KOPT-K1 (cell line): Measurements from ENCODE around the gene TMEM212.

ENCODE experiments used
- H3K27ac ChIP-seq: fragments of 200-600 bp; sonication (generic); 2 replicates; pipeline ENCODE4 v1.5.1; 2016; ENCODE audit warnings: antibody characterized with exemption, mild to moderate bottlenecking, low read depth, low read length; ENCODE audit not compliant: poor library complexity, severe bottlenecking
- H3K36me3 ChIP-seq: fragments of 200-600 bp; sonication (generic); 2 replicates; pipeline ENCODE4 v1.5.1; 2017; ENCODE audit warnings: antibody characterized with exemption, mild to moderate bottlenecking, low read length, moderate library complexity; ENCODE audit not compliant: insufficient read depth
- H3K9me3 ChIP-seq: fragments of 200-600 bp; sonication (generic); 2 replicates; pipeline ENCODE4 v1.5.1; 2017; ENCODE audit warnings: antibody characterized with exemption, low read length, mild to moderate bottlenecking; ENCODE audit not compliant: insufficient read depth, poor library complexity, severe bottlenecking

Gene TMEM212

DNA sequence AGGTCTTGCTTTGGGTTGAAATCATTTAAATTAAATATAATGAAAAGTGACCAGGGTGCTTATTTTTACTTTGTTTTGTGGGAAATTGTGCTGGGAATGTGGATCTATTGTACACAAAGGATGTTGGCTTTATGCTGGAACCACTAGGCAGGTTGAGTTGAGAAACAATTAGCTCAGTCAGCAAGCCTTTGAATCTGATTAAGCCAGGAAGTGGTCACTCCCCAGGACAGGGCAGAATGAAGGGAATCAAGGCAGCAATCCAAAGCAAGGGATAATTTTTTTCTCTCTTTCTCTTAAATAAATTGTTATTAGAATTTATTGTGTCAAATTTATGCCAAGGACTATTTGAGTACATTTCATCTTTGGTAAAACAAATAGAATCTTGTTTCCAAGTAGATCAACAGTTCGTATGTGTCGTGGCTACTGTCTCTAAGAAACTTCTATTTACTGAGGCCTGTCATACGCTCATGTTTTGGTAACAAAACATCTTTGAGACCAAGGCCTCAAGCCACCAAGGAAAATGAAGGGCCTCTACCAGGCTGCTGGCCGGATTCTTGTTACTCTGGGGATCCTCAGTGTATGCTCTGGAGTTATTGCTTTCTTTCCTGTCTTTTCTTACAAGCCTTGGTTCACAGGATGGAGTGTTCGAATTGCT, at the start of gene TMEM212:
TMEM212 (plus strand) TSS at position 486 of the 655 bp plus-strand sequence; CDS start at position 521, 35 bp downstream.
- no peaks in the 10 kb centered on the region for H3K36me3 ChIP-seq
- no peaks in the 10 kb centered on the region for H3K9me3 ChIP-seq
- H3K27ac ChIP-seq: no peak within 1 kb of the TSS

DNA sequence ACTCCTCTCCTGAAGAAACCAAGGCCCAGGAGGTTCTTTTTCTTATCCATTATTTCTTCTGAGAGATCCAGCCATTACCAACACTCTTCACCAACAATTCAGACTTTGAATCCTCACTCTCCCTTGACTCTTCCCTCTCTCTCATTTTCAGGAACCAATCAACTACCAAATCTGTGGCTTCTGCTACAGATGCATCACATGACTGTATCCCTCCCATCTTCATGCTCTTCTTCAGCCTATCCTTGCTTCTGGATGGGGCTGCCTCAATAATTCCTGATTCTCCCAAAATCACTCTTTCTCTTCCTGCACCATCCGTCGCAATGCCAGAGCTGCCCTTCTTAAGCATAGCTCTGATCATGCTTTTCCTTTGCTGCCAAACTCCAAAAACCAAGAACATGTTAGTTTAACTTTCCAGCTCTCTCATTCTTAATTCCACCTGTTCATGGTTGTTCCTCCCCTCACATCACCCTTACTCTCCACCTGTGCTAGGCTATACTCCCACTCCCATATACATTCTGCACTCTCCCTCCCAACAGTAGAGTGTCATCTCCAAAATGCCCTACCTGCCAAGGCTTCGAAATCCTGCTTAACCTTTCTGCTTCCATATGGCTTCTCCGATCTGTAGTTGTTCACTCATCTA, 46.4 kb upstream of the TMEM212 start:
- no peaks in the 10 kb centered on the region for H3K9me3 ChIP-seq
- no peaks in the 10 kb centered on the region for H3K36me3 ChIP-seq
- no peak overlapping the region for H3K27ac ChIP-seq

GRCh38 chr3:171797265-171797679, 45.9 kb upstream of the TMEM212 start:
- Histone ChIP-seq H3K9me3 (no peaks in the 10 kb centered on the region), H3K36me3 (no peaks in the 10 kb centered on the region), H3K27ac (no peak overlapping the region)

- Histone ChIP-seq H3K36me3 (no peaks in the 10 kb centered on the region), H3K27ac (no peak overlapping the region), H3K9me3 (no peaks in the 10 kb centered on the region)
Observed at GRCh38 chr3:171797873-171798272, 45.3 kb upstream of the TMEM212 start.

GRCh38 chr3:171799501-171799900, 43.6 kb upstream of the TMEM212 start:
- Histone ChIP-seq H3K36me3 (no peaks in the 10 kb centered on the region), H3K9me3 (no peaks in the 10 kb centered on the region), H3K27ac (no peak overlapping the region)

- Histone ChIP-seq H3K9me3 (no peaks in the 10 kb centered on the region), H3K36me3 (no peaks in the 10 kb centered on the region), H3K27ac (no peak overlapping the region)
Observed at GRCh38 chr3:171801738-171802589, 41.2 kb upstream of the TMEM212 start.

- H3K27ac ChIP-seq: no peak overlapping the region
- H3K36me3 ChIP-seq: no peaks in the 10 kb centered on the region
- no peaks in the 10 kb centered on the region for H3K9me3 ChIP-seq
Observed at GRCh38 chr3:171802590-171802956, 40.6 kb upstream of the TMEM212 start.

GRCh38 chr3:171803044-171803443, 40.1 kb upstream of the TMEM212 start:
- no peak overlapping the region for H3K27ac ChIP-seq

DNA sequence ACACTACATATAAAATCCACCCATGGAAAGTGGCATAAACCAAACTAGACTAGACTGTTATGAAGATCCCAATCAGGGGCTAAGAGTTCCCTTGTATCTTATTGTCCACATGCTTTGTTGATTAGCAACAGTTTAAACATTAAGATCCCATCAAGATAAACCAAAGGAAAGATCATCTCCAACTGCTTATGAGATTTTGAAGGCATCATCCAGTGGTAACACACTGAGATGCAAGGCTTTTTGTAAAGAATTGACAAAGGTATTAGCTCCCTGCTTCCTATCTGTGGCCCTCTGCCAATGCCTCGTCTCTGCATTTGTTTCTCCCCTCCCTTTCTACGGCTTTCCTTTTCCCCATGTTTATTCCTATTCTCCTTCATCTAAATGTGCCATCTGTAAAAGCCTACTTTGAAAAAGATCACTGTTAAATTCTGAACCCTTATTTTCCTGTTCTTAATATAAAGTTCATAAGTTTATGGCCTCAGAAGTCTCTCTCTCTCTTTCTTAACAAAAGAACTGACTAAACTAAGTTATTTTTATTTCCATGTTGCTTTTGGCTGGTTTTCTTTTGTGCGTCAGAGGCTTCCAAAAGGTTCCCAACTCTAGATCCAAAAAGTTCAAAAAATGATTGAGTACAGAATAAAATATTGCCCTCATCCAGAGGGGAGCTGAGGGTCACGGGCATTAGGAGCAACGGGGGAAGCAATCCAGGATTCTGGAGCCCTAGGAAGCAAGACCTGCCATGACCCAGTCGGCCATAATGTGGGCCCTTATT, 38.3 kb upstream of the TMEM212 start:
- no peaks in the 10 kb centered on the region for H3K9me3 ChIP-seq
- no peak overlapping the region for H3K27ac ChIP-seq
- H3K36me3 ChIP-seq: no peaks in the 10 kb centered on the region

More at GRCh38 chr3:171803044-171803443, 40.1 kb upstream of the TMEM212 start:
- Histone ChIP-seq H3K36me3 (no peaks in the 10 kb centered on the region), H3K9me3 (no peaks in the 10 kb centered on the region)

DNA sequence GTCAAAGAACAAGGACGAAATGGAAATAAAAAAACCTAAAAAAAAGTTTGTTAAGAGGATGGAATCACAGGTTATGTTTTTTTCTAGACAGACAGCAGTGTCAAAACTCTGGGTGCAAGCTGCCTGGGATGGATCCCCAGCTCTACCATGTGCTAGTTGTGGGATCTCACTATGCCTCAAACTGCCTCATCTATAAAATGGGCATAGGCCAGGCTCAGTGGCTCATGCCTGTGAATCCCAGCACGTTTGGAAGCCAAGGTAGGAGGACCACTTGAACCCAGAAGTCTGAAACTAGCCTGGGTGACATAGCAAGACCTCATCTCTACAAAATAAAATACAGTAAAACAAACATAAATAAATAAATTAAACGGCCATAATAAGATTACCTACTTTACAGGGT, 37.5 kb upstream of the TMEM212 start:
- Histone ChIP-seq H3K27ac (no peak overlapping the region), H3K9me3 (no peaks in the 10 kb centered on the region), H3K36me3 (no peaks in the 10 kb centered on the region)

DNA sequence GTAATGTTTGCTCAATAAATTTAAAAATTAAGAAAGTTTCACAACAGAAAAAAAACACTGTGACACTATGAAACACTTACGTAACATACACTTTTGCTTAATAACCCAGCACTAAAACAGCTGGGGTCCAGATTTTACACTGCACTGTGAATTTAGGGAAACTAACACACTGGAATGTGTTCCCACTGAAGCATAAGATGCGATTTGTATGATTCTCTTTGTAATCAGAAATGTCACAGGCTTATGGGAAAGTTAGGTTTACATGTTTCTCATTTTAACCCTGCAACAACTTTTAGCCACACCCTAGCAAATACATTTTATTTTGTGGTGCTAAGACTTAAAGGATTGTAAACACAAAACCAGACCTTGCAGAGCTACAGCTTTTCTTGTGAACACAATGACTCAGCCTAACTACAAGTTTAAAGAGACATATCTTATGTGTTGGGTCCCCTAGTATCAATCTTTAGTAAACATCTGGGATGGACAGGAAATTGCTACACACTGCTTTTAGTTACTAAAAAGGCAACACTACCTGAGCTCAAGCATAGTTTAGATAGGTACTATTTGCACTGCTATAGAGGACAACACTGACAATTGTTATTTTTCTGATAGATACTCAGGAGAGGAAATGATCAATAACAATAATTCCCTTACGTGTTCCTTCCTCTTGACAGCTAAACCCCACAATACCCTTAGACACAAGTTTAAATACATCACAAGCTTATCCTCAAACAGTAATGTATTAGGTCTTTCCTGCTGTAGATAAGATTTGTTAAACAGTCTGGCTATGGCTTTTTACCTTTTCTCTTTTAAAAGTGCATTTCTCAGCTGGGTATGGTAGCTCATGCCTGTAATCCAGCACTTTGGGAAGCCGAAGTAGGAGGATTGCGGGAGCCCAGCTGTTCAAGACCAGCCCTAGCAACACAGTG, 36.7 kb upstream of the TMEM212 start:
- Histone ChIP-seq H3K27ac (no peak overlapping the region), H3K9me3 (no peaks in the 10 kb centered on the region)

DNA sequence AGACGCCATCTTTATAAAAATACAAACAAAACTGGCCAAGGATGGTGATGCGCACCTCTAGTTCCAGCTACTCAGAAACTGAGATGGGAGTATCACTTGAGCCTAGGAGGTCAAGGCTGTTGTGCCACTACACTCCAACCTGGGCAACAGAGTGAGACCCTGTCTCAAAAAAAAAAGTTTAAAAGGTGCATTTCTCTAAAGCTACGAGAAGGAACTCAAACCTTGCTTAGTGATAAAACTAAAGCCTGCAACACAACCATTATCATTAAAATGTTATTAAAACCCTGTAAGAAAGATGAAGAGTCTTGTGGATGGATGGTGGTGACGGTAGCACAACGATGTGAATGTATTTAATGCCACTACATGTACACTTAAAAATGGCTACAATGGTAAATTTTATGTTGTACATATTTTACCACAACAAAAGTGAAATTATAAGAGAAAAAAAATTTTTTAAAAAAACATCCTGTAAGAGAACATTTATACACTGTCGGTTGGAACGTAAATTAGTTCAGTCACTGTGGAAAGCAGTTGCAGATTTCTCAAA, 35.9 kb upstream of the TMEM212 start:
- H3K9me3 ChIP-seq: no peaks in the 10 kb centered on the region
- H3K36me3 ChIP-seq: no peaks in the 10 kb centered on the region
- H3K27ac ChIP-seq: no peak overlapping the region

More for the DNA sequence above, 36.7 kb upstream of the TMEM212 start:
- H3K36me3 ChIP-seq: no peaks in the 10 kb centered on the region

DNA sequence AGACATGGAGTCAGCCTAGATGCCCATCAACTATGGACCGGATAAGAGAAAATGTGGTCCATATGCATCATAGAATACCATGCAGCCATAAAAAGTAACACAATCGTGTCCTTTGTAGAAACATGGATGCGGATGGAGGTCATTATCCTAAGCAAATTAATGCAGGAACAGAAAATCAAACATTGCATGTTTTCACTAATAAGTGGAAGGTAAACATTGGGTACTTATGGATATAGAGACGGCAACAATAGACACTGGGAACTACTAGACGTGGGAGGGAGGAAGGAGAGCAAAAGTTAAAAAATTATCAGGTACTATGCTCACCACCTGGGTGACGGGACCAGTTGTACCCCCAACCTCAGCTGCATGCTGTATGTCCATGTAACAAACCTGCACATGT, 35.3 kb upstream of the TMEM212 start:
- Histone ChIP-seq H3K27ac (no peak overlapping the region), H3K9me3 (no peaks in the 10 kb centered on the region), H3K36me3 (no peaks in the 10 kb centered on the region)

GRCh38 chr3:171809611-171809860, 33.6 kb upstream of the TMEM212 start:
- Histone ChIP-seq H3K9me3 (no peaks in the 10 kb centered on the region), H3K36me3 (no peaks in the 10 kb centered on the region), H3K27ac (no peak overlapping the region)
